Measurements from ENCODE around the gene F2R.

Gene F2R

DNA sequence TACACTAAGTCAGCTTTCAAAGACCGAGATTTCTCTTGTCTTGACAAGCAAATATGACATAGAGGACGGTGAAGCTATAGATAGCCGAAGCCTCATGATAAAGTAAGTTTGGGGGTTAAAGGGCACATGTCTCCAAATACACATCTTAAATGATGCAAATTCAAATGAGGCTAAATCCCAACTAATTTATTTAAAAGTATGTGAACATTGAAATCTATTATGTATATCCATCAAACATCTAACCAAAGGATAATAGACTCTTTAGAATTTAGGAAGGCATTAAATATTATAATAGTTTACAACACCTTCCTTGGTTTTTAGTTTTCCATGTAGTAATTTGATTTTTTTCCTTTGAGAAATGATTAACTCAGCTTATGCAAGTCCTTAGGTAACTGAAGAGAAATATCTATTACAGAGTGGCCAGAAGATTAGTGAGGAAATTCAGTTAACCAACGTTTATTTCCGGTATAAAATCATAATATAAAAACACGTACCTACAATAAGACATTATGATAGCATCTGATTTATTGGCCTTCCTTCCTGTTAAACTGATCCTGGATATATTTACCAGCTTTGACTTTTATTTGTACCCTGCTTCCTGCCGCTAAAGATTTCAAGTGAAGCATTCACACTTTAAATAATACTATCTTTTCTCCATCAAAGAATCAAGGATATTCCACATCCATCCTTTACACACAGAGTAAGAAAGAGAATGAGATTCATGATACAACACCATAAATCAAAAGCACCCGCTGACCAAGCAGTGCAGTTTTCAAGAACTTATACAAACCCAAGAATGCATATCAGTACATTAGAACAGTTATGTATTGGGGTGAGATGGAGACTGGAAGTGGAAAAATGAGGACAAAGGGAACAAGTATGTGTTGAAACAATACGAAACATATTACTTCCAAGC lies 31.9 kb upstream of the F2R start:
- no peak for DNase-seq (ENCODE audit: low spot score)
- TF ChIP-seq, protein P1, sequence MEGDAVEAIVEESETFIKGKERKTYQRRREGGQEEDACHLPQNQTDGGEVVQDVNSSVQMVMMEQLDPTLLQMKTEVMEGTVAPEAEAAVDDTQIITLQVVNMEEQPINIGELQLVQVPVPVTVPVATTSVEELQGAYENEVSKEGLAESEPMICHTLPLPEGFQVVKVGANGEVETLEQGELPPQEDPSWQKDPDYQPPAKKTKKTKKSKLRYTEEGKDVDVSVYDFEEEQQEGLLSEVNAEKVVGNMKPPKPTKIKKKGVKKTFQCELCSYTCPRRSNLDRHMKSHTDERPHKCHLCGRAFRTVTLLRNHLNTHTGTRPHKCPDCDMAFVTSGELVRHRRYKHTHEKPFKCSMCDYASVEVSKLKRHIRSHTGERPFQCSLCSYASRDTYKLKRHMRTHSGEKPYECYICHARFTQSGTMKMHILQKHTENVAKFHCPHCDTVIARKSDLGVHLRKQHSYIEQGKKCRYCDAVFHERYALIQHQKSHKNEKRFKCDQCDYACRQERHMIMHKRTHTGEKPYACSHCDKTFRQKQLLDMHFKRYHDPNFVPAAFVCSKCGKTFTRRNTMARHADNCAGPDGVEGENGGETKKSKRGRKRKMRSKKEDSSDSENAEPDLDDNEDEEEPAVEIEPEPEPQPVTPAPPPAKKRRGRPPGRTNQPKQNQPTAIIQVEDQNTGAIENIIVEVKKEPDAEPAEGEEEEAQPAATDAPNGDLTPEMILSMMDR (IDR thresholded peaks at IDR 0.05; ENCODE audit: extremely low read depth, insufficient read depth, missing control alignments) = no peak
- in situ Hi-C loops (cut with MboI; ENCODE audit: low pct_unique_long_range_greater_than_20kb, low sequenced_read_pairs, unreplicated experiment) = no loop called here

DNA sequence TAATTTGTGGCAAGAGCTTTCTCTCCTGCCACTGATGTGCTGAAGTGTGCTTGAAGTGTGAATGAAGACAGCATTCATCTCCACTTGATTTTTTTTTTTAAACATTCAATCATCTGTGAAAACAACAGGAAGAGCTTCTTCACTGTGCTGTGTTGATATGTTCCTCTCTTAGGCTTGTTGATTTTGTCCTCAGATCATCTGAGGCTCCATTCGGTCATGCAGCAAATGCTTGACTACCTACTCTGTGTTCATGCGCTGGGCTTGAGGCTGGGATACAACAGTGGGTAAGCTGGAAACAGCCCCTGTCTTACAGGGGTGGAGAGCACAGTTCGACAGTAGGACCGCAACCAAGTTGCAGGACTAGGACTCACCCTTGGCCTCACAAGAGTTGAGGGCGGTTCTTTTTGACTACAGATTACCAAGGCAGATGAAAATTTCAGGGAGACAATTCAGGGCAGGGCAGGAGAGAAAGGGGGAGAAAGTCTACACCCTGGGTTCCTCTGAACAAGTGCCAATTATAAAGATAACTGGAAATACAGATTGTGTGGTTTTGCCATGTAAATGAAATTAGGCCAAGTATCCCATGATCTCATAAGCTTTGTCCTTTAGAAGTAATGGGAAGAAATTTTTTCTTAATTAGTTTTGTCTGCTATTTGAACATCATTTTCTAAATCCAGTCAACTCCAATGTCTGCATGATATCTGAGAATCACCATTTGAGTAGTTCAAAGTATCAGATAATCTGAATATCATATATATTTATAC lies 31.0 kb upstream of the F2R start:
- DNase-seq (ENCODE audit: low spot score) = no peak
- in situ Hi-C loops (cut with MboI; ENCODE audit: low pct_unique_long_range_greater_than_20kb, low sequenced_read_pairs, unreplicated experiment) = no loop called here
- TF ChIP-seq, protein P1 (IDR thresholded peaks at IDR 0.05; ENCODE audit: extremely low read depth, insufficient read depth, missing control alignments) = no peak

DNA sequence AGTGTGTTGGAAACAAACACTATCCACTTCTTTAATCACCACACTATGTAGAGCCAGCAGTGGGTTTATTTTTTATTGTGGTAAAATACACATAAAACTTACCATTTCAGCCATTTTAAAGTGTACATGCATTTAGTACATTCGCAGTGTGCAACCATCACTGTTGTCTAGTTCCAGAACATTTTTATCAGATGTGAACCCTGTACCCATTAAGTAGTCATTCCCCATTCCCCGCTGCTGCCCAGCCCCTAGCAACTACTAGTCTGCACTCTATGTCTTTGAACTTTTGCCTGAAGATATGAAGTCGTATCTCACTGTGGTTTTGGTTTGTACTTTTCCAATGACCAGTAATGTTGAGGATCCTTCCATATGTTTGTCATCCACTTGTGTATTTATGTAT lies 30.2 kb upstream of the F2R start:
- TF ChIP-seq, protein P1 (IDR thresholded peaks at IDR 0.05; ENCODE audit: extremely low read depth, insufficient read depth, missing control alignments) = no peak
- in situ Hi-C loops (cut with MboI; ENCODE audit: low pct_unique_long_range_greater_than_20kb, low sequenced_read_pairs, unreplicated experiment) = no loop called here

DNA sequence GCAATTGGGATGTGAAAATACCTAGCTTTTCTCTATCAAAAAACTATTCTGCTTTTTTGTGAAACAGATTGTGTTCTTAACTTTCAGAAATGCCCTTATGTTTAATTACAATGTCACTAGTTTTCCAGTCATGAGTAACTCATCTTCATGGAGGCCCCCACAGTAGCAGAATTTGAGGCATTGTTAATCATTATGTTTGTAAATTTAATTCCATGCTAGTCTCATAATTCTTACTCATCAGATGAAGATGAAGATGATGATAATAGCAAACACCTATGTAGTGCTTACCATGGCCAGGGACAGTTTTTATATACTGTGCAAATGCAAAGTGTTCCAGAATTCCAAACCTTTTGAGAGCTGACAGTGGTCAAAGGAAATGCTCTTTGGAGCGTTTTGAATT lies 27.7 kb upstream of the F2R start:
- TF ChIP-seq, protein P1 (IDR thresholded peaks at IDR 0.05; ENCODE audit: extremely low read depth, insufficient read depth, missing control alignments) = no peak
- no peak for DNase-seq (ENCODE audit: low spot score)
- in situ Hi-C loops (cut with MboI; ENCODE audit: low pct_unique_long_range_greater_than_20kb, low sequenced_read_pairs, unreplicated experiment) = no loop called here

More for the DNA sequence above, 30.2 kb upstream of the F2R start:
- DNase-seq (ENCODE audit: low spot score) = no peak

DNA sequence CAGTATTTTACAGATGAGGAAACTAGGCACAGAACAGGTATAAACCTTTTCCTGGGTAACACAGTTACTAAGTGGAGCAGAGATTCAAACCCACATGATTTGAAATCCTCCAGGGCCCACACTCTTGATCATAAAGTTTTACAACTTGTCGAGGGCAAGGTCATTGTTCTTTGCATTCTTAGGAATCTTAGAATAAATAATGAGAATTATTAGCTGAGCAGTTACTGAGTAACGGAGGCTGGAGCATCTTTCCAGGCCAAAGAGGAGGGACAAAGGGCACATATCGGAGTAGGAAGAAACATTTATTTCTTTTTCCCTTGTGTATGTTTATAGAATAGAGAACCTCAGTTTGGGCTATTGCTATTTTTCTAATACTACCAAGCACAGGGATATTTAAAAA lies 27.1 kb upstream of the F2R start:
- no peak for DNase-seq (ENCODE audit: low spot score)
- TF ChIP-seq, protein P1 (IDR thresholded peaks at IDR 0.05; ENCODE audit: extremely low read depth, insufficient read depth, missing control alignments) = no peak
- in situ Hi-C loops (cut with MboI; ENCODE audit: low pct_unique_long_range_greater_than_20kb, low sequenced_read_pairs, unreplicated experiment) = no loop called here

DNA sequence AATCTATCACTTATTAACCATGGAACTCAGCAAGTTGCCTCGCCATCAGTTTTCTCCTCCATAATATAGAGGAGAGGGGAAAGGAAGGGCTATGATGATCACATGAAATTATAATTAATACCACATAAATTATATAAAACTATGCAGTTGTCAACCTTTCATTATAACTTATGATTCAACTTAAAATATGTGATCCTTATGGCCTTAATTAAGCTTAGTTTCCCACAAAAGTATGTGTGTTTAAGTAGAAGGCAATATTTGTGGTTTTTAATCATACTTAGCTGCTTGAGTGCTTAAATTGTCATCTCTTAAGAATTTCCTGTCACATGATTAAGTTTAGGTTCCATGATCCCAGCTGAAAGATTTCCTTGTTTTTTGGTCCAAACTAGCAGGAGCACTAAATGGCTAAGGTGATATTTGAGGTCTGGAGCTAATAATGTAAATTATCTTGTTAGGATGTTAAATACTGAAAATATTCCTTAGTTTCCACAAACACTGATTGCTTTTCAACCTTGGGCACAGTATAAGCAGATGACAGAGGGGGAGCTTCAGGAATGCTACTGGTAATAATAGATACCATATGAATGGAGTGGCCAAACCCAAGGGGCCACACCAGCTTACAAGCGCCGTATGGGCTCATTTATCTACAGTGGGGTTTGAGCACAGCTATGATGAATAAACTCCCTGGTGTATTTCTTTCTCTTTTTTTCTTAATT lies 26.4 kb upstream of the F2R start:
- in situ Hi-C loops (cut with MboI; ENCODE audit: low pct_unique_long_range_greater_than_20kb, low sequenced_read_pairs, unreplicated experiment) = no loop called here
- TF ChIP-seq, protein P1 (IDR thresholded peaks at IDR 0.05; ENCODE audit: extremely low read depth, insufficient read depth, missing control alignments) = no peak
- no peak for DNase-seq (ENCODE audit: low spot score)
